NCI-H524 (cell line): ENCODE results near the gene CAPN5.

ENCODE experiments used
- DNase-seq, 2 experiments: peaks; one replicate each; lab custom pipeline; 2025; lab: John Stamatoyannopoulos, UW

The CAPN5 gene

DNA sequence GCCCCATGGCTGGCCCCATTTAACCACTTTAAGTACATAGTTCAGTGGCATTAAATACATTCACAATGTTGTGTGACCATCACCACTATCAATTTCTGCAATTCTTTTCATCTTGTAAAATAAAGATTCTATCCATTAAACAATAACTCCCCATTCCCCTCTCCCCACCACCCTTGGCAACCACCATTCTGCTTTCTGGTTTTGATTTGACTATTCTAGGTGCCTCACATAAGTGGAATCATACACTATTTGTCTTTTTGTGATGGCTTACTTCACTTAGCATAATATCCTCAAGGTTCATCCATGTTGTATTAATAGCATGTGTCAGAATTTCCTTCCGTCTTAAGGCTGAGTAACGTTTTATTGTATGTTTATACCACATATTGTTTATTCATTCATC is 68.3 kb downstream of the CAPN5 start:
- no peak for DNase-seq

DNA sequence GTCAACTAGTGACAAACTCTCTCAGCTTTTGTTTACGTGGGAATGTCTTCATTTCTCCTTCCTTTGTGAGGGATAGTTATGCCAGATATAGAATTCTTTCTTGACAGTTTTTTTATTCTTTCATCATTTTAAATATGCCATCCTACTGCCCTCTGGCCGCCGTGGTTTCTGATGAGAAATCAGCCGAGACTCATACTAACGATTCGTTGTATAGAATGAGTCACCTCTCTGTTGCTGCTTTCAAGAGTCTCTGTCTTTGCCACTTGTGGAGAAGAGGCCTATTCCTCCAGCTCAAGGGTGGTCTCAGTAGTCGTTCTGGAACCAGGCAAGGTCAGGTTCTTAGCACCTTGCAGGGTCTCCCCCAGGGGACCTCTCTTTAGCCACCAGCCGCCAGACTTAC is 69.3 kb downstream of the CAPN5 start:
- DNase-seq = no peak

DNA sequence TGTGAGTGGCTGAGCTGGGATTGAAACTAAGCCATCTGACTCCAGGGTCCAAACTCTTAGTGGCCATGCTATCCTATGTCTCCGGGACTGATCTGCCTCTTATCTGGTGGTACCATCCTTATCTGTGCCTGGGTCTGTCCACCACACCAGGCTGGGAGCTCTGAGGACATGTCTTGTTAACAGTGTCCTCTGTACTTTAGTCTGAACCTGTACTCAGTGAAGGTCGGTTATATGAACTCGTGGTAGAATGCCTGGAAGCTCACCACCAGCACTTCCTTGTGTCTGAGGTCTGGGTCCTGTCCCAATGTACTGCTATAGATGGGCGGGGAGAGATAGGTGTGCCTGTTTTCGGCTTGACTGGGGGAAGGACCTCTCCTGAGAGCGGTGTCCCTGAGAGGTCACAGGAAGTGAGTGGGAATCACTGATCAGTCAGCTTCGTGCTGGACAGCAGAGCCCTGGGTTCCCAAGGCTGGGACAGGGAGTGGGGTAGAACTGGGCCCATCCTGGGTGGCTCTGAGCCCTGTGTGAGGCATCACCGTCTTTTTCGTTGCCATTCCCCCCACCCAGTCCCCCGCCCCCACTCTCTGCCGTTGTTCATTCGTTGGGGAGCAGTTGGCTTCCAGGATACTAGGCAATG is 70.1 kb downstream of the CAPN5 start:
- DNase-seq = no peak

DNA sequence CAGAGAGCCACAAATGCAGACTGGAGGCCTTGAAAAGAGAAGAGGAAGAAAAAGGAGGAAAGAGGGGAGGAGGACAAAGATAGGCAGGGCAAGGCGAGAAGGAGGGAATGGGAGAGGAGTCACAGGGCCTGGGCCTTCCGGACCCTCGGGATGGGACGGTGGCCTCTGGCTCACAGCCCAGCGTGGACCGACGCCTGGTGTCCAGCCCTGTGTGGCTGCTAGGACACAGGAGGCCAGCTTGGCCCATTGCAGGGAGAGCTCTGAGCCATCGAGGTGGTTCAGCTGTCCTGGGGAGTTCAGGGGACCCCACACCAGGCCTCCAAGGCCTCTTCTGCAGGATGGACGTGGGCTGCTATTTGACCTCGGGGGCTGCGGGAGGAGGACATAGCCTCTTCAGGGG is 70.7 kb downstream of the CAPN5 start:
- DNase-seq = no peak

DNA sequence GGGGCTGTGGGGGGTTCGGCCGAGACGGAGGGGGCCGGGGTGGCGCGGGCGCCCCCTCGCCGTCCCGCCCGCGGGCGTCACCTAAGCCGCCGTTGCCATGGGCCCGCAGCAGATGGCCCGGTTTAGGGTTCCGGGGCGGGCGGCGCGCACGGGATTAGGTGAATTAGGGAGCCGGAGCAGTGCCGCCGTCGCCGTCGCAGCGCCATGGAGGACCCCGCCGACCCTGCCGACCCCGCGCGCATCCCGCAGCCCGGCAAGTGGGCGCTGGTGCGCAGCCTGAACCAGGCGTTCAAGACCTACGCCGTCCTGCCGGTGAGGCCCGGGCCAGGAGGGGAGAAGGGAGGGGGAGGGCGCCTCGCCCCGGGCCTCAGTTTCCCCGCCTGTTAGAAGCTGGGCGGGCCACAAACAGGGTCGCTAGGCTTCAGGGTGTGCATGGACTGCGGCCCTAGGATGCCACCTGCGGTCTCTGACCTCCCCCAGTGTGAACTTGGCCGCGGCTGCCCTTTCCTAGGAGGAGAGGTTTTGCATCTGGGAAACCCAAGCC is 71.4 kb downstream of the CAPN5 start:
- no peak for DNase-seq

DNA sequence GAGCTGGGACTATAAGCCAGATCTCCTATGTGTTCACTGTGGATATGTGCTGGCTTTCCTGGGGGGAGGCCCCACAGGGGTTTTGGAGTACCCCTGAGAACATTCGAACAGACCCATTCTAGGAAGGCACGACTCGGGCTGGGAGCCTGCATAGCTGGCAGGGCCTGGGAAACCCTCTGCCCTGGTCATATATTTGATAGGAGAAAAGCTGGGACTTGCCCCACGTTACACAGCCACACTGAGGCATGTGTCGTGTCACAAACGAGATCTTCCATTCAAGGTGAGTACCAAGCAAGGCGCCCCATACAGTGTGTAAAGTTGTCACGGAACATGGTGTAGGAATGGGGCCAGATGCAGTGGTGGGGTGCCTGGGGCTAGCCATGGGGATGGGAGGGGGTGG is 72.4 kb downstream of the CAPN5 start:
- DNase-seq = no peak

DNA sequence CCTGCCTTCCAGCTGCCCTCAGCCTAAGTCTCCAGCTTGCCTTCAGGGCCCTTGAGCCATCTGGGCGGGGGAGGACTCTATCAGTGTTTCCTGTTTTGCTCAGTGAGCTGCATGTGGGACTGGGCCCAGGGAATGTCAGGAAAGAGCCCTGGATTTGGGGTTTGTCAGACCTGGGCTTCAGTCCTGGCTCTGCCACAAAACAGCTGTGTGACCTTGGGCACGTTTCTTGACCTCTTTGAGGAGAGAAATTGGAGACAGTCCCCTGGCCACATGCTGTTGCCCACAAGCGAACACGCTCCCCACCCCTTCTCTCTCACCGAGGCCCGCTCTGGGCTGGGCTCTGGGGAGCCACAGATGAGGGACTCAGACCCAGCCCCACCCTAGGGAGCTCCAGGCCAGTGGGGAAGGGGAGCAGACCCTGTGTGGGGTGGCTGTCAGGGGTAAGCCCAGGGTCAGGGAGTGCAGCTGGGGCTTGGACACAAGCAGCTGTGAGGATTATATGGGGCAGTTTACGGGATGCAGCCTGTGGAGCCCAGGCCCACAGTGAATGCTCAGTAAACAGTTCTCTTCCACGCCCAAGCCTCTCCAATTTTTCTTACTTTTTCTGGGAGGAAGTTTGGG is 73.6 kb downstream of the CAPN5 start:
- DNase-seq = peak; percentile 6 to 53

DNA sequence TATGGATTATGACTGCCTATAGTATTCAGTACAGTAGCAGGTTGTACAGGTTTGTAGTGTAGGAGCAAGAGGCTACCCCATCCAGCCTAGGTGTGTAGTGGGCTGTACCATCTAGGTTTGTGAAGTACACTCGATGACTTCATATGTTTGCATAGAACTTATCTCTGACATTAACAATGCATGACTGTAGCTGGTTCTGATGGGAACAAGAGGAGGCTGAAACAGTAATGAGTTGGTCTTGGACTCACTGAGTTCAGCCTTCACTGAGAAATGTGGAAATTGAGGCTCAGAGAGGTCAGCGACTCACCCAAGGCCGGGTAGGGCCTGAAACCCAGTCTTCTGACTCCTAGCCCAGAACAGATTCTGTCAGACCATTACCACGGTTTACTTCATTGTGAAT is 74.3 kb downstream of the CAPN5 start:
- no peak for DNase-seq

DNA sequence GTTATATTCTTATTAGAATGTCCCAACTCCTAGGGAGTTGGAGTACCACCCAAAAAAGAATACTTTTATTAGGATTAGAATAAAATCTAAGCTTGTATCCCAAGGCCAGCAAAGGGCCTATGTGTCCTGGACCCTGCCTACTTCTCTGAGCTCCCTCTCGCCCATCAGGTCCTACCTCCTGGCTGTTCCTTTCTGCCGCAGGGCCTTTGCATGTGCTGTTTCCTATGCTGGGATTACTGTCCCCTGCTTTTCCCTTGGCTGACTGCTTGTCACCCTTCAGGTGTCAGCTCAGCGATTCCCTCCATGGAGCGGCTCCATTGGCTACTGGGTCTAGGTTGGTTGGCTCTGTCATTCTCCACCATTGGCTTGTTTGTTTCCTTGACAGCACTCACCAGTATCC is 74.7 kb downstream of the CAPN5 start:
- no peak for DNase-seq

DNA sequence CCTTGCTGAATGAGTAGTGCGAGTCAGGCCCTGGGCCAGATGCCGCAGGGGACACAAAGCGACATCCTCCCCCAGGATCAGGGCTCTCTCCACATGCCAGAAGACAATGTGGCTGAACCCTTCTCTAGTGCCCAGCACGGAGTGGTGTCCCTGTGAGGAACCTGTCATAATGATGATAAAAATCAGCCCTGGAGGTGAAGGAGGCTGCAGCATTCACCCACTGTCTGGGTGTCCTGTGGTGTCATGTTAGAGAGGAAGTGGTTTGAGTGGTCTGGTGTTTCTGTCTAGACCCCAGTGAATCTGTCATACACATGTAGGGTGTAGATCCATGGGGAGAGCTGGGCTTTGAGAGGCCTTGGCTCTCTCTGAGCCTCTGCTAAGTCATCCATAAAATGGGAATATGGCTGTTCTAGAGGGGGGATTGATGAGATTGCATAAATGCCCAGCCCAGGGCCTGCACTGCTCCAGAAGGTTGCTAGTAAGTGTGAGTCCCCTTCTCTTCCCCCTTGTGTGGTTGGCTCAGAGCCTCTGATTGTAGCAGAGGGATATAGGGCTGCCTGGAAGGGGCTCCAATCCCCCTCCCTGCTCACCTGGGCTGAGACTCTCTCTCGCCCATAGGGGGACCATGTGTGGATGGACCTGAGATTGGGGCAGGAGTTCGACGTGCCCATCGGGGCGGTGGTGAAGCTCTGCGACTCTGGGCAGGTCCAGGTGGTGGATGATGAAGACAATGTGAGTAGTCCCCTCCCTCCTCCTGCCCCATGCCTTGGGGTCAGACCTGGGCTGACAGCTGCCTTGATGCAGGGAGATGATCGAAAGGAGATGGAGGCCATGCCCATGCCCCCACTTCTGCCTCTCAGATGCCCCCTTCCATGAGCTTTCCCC is 75.6 kb downstream of the CAPN5 start:
- no peak for DNase-seq

DNA sequence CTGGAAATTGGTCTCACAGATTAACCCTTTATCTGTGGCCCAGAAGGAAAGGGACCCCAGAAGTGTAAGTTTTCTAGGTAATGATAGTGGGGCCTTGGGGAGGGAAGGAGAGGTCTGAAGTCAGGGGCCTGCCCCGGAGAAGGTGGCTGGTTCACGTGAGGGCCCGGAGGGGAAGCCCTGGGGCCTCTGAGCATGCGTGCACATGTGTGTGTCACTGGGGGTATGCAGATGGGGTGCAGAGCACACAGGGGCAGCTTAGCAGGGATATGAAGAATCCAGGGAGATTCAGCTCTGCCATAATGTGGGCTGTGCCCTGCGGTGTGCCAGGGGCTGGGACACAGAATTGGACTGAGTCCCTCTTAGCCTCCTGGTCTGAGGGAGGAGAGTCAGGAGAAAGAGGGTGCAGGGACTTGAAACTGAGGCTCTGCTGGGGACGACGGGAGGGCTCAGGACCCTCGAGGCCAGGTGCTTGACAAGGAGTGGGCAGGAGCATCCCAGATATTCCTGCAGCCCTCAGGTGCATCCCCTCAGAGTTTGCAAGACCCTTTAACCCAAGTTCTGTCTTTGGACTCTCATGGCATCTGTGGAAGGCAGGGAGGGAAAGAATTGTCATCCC is 76.7 kb downstream of the CAPN5 start:
- DNase-seq = no peak

DNA sequence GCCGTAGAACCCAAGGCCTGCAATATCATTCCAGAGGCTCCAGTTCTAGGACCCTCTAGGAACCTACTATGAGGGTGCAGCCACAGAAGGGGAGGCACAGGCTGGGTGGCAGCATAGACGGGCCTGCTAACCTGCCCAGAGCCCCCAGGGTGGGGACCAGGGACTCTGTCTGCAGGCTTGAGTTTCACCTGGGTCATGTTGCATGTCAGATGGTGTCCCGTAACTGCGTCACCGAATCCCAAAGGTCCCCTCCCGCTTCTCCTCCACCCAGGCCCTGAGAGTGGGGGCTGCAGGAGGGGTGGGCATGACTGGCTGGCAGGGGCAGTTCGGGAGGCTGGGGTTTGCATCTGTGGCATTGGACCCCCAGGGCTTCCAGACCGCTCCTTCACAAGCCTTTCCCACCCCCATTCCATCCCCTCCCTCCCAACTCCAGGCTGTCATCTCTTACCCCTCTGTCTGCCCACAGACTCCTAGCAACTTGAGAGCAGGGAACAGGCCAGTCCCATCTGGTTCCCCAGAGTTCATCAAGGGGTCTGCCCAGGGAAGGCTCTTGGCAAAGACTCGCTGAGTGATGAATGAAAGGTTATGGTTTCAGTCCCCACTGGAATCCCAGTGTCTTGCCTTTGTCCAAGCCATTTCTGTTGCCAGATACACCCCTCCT is 77.6 kb downstream of the CAPN5 start:
- DNase-seq = peak; percentile 73 to 84

DNA sequence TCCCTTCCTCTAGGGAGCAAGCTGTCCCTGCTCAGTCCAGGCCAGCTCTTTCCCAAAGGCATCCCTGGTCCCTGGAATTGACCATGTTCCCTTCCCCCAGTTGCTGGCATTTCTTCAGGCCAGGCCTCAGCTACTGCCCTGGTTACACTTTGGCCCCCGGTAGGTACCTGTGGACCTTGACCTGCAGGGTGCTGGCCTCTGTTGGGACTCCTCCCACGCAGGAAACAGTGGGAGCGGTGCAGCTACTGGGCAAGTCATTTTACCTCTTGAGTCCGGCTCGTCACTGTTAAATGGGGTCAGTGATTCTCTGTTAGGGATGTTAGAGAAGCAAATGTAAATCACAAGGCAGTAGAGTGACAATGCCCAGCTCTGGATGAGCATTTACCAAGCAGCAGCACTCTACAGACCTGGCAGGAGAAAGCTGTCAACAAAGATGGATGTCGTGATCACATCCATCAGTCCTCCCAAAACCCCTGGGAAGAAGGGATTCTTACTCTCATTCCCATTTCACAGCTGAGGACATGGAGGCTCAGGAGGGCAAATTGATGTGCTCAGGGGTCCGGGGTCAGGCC is 78.2 kb downstream of the CAPN5 start:
- DNase-seq = no peak

DNA sequence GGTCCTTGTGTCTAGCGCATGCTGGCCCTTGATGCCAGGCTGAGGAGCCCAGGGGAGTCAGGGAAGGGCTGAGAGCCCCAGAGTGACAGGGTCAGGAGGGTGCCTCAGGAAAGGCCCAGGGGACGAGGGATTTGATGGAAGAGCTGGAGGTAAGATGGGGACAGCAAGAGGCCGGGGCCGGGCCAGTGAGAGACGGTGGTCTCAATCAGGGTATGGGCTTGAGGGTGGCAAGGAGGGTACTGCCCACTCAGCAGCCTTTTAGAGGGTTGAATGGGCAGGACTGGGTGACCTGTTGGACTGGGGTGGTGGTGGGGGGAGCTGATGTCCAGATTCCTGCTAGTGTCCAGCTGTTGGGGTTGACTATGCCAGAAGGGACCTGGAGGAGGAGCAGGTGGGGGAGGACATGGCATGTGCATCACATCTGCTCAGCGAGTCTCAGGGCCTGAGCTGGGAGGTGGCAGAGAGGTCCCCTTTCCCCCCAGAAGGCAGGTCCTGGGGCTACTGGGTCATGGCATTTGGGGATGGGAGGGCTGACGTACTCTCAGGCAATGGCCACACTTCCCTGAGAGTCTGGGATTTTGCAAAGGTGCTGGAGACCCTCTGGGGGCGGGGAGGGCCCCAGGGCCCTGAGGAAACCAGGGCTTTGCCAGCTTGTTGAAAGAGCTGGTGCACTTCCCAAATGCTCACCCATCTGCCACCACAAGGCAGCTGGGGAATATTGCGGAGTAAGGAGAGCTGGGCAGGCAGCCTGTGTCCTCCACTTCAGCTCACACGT is 79.7 kb downstream of the CAPN5 start:
- DNase-seq = peak; percentile 79 to 92

DNA sequence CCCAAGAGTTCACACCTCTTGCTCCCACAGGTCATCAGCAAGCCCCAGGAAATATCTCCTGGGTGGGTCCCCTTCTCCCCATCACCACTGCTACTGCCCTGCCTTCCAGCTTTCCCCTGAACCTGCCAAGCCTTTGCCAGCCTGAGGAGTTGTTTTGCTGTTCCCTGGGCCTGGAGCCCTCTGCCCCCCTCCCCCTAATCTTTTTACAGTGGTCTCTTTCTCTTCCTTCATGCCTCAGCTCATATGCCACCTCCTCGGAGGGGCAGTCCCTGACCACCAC is 80.2 kb downstream of the CAPN5 start:
- no peak for DNase-seq

DNA sequence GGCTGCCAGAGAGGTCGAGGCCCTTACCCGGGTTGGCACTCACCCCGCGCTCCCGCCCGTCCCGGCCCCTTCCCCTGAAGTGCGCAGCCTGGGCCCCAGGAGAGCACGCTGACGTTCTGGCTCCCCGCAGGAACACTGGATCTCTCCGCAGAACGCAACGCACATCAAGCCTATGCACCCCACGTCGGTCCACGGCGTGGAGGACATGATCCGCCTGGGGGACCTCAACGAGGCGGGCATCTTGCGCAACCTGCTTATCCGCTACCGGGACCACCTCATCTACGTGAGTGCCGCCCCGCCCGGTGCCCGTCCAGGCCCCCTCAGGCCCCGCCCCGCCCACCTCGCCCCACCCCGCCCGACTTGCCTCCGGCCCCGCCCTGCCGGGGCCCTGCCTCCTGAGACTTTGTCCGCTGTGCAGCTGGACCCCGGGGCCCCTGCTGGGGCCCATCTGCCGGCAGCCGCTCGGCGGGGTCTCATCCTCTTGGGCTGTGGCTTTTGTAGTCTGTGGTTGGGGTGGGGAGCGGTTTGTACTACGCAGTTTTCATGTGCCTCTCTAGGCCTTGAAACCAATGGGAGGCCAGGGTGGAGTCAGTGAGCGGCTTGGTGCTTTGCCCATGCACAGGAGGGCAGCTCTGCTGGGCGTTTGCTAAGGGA is 81.0 kb downstream of the CAPN5 start:
- DNase-seq = peak; percentile 91 to 97

DNA sequence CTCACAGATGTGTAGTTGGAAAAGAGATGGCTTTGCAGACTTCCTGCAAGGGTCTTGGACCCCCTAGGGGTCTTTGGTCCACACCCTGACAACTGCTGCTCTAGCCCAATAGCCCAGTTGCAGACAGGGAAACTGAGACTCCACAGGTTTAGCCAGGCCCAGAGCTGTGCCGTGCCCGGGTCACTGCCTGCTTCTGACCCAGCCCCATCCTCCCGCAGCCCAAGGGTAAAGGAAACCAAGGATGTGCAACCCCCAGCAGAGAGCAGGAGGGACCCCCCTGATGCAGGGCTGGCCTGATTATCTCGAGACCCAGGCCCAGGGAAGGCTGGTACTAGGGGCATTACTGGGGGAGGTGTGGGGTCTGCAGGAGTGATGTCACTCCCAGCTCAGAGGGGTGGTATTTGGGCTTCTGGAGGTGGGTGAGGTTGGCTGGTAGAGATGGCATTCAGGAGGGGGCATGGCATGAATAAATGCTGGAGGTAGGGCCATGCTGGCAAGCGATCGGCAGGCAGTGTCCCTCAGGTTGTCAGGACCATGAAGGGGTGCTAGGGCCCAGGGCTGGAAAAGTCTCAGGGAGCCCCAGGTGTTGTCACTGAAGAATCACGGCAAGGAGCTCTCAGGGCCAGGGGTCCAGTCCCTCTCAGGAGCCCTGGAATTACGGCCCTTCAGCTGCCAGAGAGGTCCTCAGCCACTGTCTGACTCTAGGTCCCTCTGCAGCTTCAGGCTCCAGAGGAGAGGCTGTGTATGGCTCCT is 82.4 kb downstream of the CAPN5 start:
- DNase-seq = no peak

DNA sequence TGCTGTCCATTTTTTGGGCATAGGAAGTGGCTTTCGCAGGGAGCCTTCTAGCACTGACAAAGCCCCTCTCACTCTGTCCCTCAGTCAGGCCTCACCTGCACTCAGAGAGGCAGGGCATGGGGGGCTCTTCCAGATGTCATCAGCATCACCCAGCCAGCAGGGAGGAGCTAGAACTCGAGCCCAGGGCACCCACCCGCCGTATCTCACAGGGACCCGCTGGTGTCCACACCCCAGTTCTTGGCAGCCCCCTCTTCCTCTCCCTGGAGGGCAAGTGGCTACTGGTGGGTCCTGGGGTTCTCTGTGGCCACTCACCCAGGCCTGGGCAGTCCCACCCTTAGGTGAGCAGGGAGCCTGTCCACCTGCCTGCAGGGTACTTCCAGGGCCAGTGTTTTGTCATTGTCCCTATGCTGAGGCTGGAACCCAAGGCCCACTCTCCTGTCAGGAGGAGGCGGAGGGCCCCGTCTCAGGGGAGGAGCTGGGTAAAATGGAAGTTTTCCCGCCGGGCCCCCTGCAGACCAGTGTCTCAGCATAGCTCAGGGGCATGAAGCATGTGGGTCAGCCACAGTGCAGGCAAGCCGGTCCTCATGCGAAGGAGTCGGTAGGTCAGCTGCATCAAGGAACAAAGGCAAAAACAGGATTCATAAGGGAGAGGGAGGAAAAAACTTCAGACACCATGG is 83.1 kb downstream of the CAPN5 start:
- DNase-seq = no peak

DNA sequence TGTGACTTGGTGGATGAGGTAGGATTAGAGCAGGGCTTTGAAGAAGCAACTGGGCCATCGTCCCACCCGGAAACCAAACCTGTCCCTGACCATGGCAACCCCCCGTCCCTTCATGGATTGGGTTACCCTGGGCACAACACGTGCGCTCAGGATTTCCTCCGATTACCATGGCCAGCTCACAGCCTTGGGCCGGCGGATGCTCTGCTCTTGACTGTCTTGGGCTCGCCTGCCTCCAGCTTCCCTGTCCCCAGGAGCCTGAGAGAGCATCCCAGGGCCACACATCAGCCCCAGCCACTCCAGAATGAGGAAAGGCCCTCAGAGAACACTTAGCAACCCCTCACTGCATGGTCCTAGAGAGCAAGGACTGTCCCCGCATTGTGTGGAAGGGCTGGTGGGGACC is 84.1 kb downstream of the CAPN5 start:
- DNase-seq = no peak
